Endothelial cell of umbilical vein (primary cell): ENCODE data around the gene OSER1. TPM values are rescaled to one million over a fixed set of nuclear protein-coding genes. Genes with fewer than 3 reads are reported as not detected.

Experiments
- BruUV-seq: library from RNA; stranded (reverse); fragments of 400-500 nt; replicated peaks from 2 replicates; lab custom pipeline; 2021; lab: Mats Ljungman, UMichigan
- CTCF ChIA-PET: fragments of 300-600, 350-600 bp; sonication (Branson Sonifier 250); formaldehyde crosslinking; loops from one replicate; lab custom pipeline; 2021; ENCODE audit warnings: antibody characterized with exemption, inconsistent platforms; lab: Charles Lee
- POLR2A ChIA-PET: fragments of 300-600, 350-600 bp; sonication (Branson Sonifier 250); formaldehyde crosslinking; loops from one replicate; lab custom pipeline; 2021; ENCODE audit warnings: antibody characterized with exemption, inconsistent platforms; lab: Charles Lee
- DNase-seq: peaks from one replicate; pipeline ENCODE4 v3.0.0-alpha.2; 2011; ENCODE audit warnings: low read depth, low spot score
- FAIRE-seq: peaks from 2 replicates; lab custom pipeline; 2011; peaks lifted over from hg19 to GRCh38; lab: Jason Lieb, UNC
- H2AFZ ChIP-seq: 2 replicates; pipeline ENCODE4 v1.6.0; 2012; ENCODE audit warnings: low read depth, low read length, control low read depth, inconsistent platforms
- H3K27ac ChIP-seq: 2 replicates; pipeline ENCODE4 v1.5.1; 2011; ENCODE audit warnings: low read depth, mild to moderate bottlenecking, control low read depth, low read length, moderate library complexity; ENCODE audit not compliant: insufficient read depth
- H3K27me3 ChIP-seq, 2 experiments: 2 replicates each; pipeline versions ENCODE4 v1.6.0 to v1.6.1; 2011; ENCODE audit warnings: low read length in 2 of 2, mixed read lengths in 1 of 2; ENCODE audit not compliant: control insufficient read depth in 2 of 2, insufficient read depth in 2 of 2
- H3K36me3 ChIP-seq, 2 experiments: 2 replicates in 1 of 2; 3 replicates in 1 of 2; pipeline ENCODE4 v1.5.1; 2011; ENCODE audit warnings: low read length in 2 of 2, mild to moderate bottlenecking in 1 of 2, moderate library complexity in 1 of 2; ENCODE audit not compliant: control insufficient read depth in 2 of 2, insufficient read depth in 2 of 2; ENCODE audit errors: extremely low read depth in 1 of 2
- H3K4me1 ChIP-seq: 3 replicates; pipeline ENCODE4 v1.5.1; 2011; ENCODE audit warnings: mild to moderate bottlenecking, low read length; ENCODE audit not compliant: control insufficient read depth, insufficient read depth; ENCODE audit errors: extremely low read depth
- H3K4me2 ChIP-seq: 2 replicates; pipeline ENCODE4 v1.6.1; 2011; ENCODE audit warnings: low read length, control low read depth, mixed read lengths; ENCODE audit not compliant: insufficient read depth
- H3K4me3 ChIP-seq, 3 experiments: fragments of 200-600 bp in 1 of 3; sonication (generic), shearing (Covaris generic) in 1 of 3; replicated peaks in 1 of 3; 2 replicates each; pipeline ENCODE4 v1.5.1; 2011 to 2016; ENCODE audit warnings: control low read depth in 3 of 3, low read length in 3 of 3, mild to moderate bottlenecking in 2 of 3, inconsistent platforms in 1 of 3, low read depth in 1 of 3, moderate library complexity in 1 of 3; ENCODE audit not compliant: insufficient read depth in 1 of 3
- H3K79me2 ChIP-seq: 2 replicates; pipeline ENCODE4 v1.6.0; 2012; ENCODE audit warnings: low read length, inconsistent platforms; ENCODE audit not compliant: control insufficient read depth, insufficient read depth
- H3K9ac ChIP-seq: replicated peaks from 2 replicates; pipeline ENCODE3; 2011; ENCODE audit warnings: low read length, control low read depth; ENCODE audit not compliant: insufficient read depth; ENCODE audit errors: extremely low read depth
- H3K9me1 ChIP-seq: replicated peaks from 3 replicates; pipeline ENCODE4 v1.6.0; 2011; ENCODE audit warnings: mild to moderate bottlenecking, low read length; ENCODE audit not compliant: control insufficient read depth, insufficient read depth; ENCODE audit errors: extremely low read depth
- H3K9me3 ChIP-seq: replicated peaks from 2 replicates; pipeline ENCODE4 v1.5.1; 2012; ENCODE audit warnings: low read length, inconsistent platforms; ENCODE audit not compliant: control insufficient read depth, insufficient read depth
- H4K20me1 ChIP-seq: replicated peaks from 2 replicates; pipeline ENCODE3; 2011; ENCODE audit warnings: mild to moderate bottlenecking, low read length; ENCODE audit not compliant: control insufficient read depth, insufficient read depth; ENCODE audit errors: extremely low read depth
- CTCF ChIP-seq, 2 donors: IDR thresholded peaks; 1 replicate in 1 of 2; 2 replicates in 1 of 2; pipeline ENCODE4 v1.5.1; 2011; ENCODE audit warnings: low read length in 2 of 2, mild to moderate bottlenecking in 2 of 2, moderate library complexity in 2 of 2, control low read depth in 1 of 2, inconsistent platforms in 1 of 2, low read depth in 1 of 2; ENCODE audit not compliant: insufficient read depth in 1 of 2; ENCODE audit errors: extremely low read depth in 1 of 2
- FOS ChIP-seq: IDR thresholded peaks from 2 replicates; pipeline ENCODE4 v1.6.1; 2011; ENCODE audit warnings: mild to moderate bottlenecking, low read length, moderate library complexity, borderline replicate concordance; ENCODE audit not compliant: insufficient read depth
- JUN ChIP-seq: IDR thresholded peaks from 2 replicates; pipeline ENCODE4 v1.6.1; 2011; ENCODE audit warnings: borderline replicate concordance, low read depth; ENCODE audit not compliant: insufficient read length, insufficient read depth
- MYC ChIP-seq: IDR thresholded peaks from one replicate; pipeline ENCODE4 v1.6.1; 2011; ENCODE audit warnings: mild to moderate bottlenecking, low read depth, low read length
- dilution Hi-C: fragments of 300-500 bp; cut with MboI; formaldehyde crosslinking; loops from one replicate; pipeline ENCODE4 v1.15.0; 2019; ENCODE audit warnings: low sequenced_read_pairs; ENCODE audit not compliant: extremely low pct_ligation_motif_present
- intact Hi-C: fragments of 100-400 bp; cut with micrococcal nuclease; formaldehyde crosslinking; loops from one replicate; pipeline ENCODE4 v1.10.0; 2022
- polyA plus RNA-seq, 4 experiments: library from polyadenylated mRNA; depleted of rRNA in 3 of 4; stranded (reverse) in 3 of 4; unstranded in 1 of 4; fragments of >200 nt; gene quantifications; 2 replicates each; pipeline versions ENCODE4 v1.2.1 to v1.2.3, GENCODE V29; 2011 to 2012; ENCODE audit warnings: missing spikeins in 1 of 4
- total RNA-seq: library from RNA; stranded (reverse); gene quantifications from 2 replicates; pipeline ENCODE4 v1.2.3, GENCODE V29; 2021

OSER1 gene
- total and polyA plus RNA-seq, 2 donors (not counting 3 experiments of a cell fraction or from before 2014, with no cell fraction given): 30.8 to 36.0 TPM

- DNase-seq (no peak), FAIRE-seq (no peak)
- H3K9me3 ChIP-seq: no peaks in the 10 kb centered on the region
- H3K36me3 ChIP-seq: no peaks in the 10 kb centered on the region
- no peaks in the 10 kb centered on the region for H4K20me1 ChIP-seq
- TF ChIP-seq FOS: no peak
- H2AFZ ChIP-seq: no peak overlapping the region
- H3K27ac ChIP-seq: no peak overlapping the region
- no peaks in the 10 kb centered on the region for H3K79me2 ChIP-seq
- dilution Hi-C loops (no loop called here), intact Hi-C loops (no loop called here)
- H3K4me3 ChIP-seq: no peak overlapping the region
- H3K9me1 ChIP-seq: no peaks in the 10 kb centered on the region
- no peak overlapping the region for H3K4me2 ChIP-seq
- BruUV-seq: no TSS peak
- ChIA-PET CTCF (interaction anchor here (2.5 kb wide), 1 partner anchor 19 kb away, joined by 11 read pairs; no protein-coding TSS in a partner anchor), POLR2A (no interaction called here)
- no peak overlapping the region for H3K9ac ChIP-seq
- H3K4me1 ChIP-seq: no peaks in the 10 kb centered on the region
- peaks cover 11 to 24% of the 10 kb centered on the region in 2 experiments for H3K27me3 ChIP-seq
Observed at GRCh38 chr20:44170816-44171410, 39.7 kb downstream of the OSER1 start.

GRCh38 chr20:44167736-44168135 is 42.8 kb downstream of the OSER1 start:
- POLR2A ChIA-PET: no interaction called here
- Histone ChIP-seq H3K9me1 (no peaks in the 10 kb centered on the region), H3K4me1 (no peaks in the 10 kb centered on the region), H3K27me3 (peaks cover 11 to 24% of the 10 kb centered on the region in 2 experiments), H3K36me3 (no peaks in the 10 kb centered on the region), H3K27ac (no peak overlapping the region), H2AFZ (no peak overlapping the region), H3K4me2 (no peak overlapping the region), H3K4me3 (no peak overlapping the region), H3K9ac (no peak overlapping the region), H4K20me1 (no peaks in the 10 kb centered on the region), H3K79me2 (no peaks in the 10 kb centered on the region), H3K9me3 (no peaks in the 10 kb centered on the region)
- DNase-seq (no peak), FAIRE-seq (no peak)
- dilution Hi-C loops: no loop called here
- intact Hi-C loops: no loop called here
- no TSS peak for BruUV-seq
- TF ChIP-seq JUN (no peak), FOS (no peak), CTCF (IDR thresholded peaks at IDR 0.05; ENCODE audit: extremely low read depth in 1 of 2, insufficient read depth in 1 of 2, low read depth in 1 of 2, low read length in 2 of 2) (no peak), MYC (no peak)
- CTCF ChIA-PET: interaction anchor here (1.5 kb wide), 1 partner anchor 23 kb away, joined by 5 read pairs; no protein-coding TSS in a partner anchor
